ENCODE measurements around the gene RNF141.

RNF141 gene

DNA sequence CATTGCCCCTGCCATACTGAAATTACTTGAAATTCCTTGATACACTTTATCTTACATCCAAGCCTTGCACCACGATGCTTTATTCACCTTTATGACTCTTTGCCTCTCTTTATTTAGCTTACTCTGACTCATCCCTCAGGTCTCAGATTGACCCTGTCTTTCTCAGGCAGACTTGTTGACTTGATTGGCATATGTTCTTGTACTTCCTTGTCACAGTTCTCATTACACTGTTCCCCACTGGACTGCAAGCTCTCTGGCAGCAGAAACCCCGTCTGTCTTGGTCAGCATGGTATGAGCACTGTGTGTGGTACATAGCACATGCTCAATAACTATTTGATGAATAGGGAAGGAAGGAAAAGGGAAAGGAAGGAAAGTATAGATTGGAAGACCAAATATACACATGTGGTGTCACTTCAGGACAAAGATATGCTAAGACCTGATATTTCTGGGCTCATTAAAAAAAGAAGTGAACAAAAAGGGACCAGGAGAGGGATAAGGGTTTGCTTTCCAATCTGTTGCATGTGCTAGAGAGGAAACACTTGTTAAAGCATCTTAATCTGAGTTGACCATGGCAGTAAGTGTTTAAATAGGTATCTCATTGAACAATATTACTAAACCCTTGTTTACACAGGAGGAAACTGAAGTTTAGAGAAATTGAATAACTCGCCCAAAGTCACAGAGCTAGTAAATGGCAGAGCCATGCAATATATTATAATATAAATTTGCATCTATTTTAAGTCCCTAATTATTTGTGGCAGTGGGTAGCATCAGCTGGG lies 20.2 kb upstream of the RNF141 start:
- DNase-seq (ENCODE audit: low spot score) = no peak

DNA sequence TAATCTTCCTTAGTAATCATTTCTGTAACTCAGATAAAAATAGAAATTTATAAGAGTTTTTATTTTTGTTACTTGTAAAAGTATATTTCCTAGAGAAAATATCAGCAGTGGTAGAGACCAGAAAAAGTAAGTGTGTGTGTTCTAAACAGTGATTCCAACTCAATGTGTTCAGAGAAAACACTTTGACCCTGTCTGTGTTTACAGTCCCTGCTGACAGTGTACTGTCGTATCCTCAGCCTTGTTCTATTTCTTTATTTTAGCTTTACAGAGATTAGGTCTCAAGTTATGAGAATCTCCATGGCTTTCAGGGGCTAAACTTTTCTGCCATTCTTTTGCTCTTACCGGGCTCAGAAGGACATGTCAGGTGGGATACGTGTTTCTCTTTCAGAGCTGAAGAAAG lies 17.3 kb upstream of the RNF141 start:
- no peak for DNase-seq (ENCODE audit: low spot score)

DNA sequence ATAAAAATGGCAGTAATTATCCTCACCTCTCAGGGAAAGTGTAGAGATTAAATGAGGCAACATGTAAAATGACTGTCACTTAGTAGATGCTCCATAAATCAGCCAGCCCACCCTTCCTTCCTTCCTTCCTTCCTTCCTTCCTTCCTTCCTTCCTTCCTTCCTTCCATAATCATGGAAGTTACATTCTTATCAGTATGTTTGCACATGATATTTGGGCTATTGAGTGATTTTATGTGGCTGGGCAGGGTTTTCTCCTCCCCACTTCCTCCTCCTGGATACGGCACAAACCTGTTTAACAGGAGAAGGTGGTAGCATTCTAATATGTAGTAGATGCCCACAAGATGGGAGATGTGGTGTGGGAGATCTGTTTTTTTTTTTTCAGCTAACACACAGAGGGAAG lies 15.6 kb upstream of the RNF141 start:
- no peak for DNase-seq (ENCODE audit: low spot score)

DNA sequence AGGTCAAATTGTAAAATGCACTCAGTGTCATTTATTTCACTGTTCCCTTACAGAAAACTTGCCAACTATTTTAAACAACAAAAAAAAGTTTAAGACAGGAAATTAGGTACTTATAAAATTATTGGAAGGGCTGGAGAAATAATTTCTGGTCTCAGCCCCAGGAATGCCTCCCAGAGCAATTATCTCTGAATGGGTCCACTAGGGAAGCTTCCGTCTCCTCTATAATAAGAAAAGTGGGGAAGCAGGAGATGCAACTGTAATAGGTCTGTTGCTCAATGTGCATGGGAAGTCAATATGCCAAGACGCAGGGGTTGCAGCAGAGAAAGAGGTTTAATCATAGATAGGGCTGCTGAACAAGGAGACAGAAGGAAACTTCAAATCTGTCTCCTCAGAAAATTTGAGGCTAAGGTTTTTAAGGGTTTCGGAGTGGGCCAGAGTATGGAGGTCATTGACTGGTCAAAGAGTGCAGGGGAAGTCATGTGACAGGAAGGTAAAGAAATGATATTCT lies 10.9 kb upstream of the RNF141 start:
- no peak for DNase-seq (ENCODE audit: low spot score)

DNA sequence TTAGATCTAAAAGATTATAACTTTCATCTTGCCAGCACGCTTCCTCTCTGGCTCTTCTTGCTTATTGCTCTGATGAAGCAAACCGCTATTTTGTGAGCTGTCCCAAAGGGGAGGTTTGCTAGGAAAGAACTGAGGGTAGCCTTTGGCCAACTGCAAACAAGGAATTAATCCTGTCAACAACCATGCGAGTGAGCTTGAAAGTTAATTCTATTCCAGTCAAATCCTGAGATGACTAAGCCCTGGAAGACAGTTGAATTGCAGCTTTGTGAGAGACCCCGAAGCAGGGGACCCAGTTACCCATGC lies 10.3 kb upstream of the RNF141 start:
- DNase-seq (ENCODE audit: low spot score) = no peak

DNA sequence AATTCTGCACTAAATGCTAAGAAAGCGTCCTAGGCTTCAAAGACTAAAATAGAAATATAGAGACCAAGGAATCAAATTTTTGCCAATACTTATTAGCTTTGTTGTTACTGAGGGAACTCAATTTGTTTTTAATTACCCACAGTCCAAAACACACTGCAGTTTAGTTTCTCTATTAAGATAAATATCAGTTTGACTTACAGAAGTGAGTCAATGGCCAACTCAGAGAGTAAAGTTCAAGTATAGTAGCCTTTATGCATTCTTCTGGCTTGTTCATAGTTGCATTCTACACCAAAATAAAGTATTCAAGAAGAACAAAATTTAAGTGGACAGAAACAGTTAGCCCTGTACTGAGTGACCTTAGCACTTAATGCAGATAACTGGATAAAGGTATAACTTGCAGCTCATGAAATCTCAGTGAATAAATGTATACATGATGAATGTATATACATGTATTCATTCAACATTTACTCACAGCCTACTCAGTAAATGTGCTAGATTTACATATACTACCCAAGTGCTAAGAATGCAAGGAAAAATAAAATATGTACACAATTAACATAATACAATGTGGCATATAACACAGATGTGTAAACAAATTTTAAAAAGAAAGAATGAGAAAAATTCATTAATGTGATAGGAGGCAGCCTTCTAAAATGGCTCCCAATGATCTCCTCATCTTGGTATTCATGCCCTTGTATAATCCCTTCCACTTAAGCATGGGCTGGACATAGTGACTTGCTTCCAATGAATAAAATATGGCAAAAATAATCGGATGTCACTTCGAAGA lies 9.7 kb upstream of the RNF141 start:
- no peak for DNase-seq (ENCODE audit: low spot score)

DNA sequence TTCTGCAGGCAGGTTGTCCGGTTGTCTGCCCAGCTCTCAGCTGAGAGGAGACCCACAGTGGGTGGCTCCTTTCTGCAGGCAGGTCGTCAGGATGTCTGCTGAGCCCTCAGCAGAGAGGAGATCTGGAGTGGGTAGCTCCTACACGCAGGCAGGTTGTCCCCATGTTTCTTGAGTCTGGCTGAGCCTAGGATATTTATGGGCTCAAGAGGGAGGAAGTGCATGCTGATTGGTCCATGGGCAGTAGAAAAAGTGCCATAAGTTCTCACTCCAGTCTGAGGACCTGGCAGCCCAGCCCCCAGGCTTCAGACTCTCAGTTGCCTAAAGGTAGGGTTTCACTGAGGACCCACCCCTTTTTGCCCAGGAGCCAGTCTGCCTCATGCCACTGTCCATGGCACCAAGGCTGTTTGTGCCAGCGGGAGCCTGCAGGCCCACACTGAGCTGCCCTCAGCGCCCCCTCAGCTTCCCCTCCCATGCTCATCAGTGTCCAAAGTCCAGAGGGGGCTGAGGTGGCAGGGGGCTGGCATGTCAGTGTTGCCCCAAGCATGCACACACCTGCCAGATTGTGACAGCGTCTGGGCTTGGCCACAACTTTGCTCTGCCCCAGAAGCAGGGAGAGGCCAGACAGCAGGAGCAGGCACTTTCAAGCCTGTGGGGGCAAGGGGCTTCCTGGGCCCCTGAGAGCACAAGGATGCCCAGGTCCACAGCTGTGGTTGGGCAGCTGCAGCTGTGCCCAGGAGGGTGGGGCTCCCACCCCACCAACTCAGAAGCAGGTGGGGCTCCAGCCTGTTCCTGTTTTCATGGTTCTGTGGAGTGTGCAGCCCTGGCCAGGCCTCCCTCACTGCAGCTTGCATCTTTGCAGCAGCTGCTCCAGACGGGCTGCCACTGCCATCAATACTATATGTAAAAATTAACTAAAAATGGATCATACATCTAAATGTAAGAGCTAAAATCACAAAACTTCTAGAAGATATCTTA lies 3.8 kb upstream of the RNF141 start:
- DNase-seq (ENCODE audit: low spot score) = no peak

DNA sequence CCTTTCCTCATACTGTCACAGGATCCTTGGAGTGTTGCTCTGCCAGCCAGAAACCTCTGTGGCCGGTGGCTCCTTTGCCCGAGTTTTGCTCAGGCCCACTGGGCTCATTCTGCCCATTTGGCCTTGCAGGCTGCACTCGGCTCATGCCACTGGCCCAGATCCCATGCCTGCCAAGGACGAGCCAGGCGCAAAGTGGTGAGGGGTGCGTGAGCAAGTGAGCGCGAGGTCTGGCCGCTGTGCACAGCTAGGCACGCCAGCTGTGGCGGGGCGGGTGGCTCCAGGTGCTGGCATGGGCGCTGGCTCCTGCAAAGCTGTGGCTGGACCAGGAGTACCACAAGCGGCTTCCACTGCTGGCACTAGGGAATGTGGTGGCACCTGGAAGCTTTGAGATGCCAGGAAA lies 2.8 kb upstream of the RNF141 start:
- DNase-seq (ENCODE audit: low spot score) = no peak

DNA sequence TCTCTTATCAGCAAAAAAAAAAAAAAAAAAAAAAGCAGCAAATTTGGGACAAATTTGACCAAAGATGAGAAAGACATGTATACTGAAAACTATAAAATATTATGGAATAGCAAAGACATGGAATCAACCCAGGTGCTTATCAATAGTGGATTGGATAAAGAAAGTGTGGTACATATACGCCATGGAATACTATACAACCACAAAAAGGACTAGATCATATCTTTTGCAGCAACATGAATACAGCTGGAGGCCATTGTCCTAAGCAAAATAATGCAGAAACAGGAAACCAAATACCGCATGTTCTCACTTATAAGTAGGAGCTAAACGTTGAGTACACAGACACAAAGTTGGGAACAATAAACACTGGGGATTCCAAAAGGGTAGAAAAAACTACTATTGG lies 1.8 kb upstream of the RNF141 start:
- no peak for DNase-seq (ENCODE audit: low spot score)

DNA sequence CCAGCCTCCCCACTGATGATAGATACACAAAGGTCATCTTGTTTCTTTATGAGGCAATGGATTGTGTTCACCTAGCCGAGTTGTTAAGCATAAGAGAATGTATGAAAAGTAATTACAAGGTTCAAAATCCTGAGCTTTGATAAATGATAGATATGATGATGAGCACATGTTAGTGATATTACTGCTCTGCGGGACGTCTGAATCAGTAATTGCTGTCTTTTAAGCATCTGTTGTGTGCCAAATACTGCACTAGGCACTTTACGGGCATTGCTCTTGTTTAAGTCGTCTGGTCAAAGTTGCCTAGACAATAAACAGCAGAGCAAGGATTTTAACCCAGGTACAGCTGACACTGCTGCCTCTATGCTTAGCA lies 559 bp upstream of the RNF141 start:
- DNase-seq (ENCODE audit: low spot score) = no peak

DNA sequence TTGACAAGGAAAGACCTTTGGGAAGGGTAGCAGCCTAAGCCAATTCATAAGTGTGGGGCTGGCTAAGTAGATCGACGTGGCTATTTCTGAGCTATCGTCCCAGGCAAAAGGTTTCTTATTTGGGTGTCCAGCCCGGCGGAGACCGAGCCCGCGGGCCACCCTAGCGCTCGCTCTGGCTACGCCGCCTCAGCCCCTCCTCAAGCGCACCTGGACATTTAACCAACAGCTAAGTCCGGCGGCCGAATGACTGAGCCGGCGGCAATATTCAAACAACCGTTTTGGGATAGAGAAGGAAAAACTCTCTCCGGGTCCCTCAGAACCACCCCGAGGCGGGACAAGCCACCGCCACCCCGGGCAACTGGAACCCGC lies 457 bp downstream of the RNF141 start:
- peak; percentile 4 for DNase-seq (ENCODE audit: low spot score)

DNA sequence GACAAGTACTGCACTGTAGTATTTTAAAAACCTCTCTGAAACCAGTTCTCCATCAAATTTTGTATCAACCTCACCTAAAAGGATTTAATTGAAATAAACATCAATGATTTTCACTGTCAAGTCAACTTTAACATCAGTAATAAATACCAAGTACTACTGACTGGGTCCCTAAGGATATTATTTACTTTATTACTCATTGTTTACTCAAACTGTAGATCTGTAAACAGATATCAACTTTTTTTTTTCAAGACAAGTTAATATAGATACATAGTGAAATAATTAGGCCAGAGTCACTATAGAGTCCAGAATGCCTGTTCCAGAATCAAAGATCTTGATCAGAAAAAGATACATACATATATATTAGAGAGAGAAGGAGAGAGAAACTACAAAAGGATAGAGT lies 1.6 kb downstream of the RNF141 start:
- no peak for DNase-seq (ENCODE audit: low spot score)

DNA sequence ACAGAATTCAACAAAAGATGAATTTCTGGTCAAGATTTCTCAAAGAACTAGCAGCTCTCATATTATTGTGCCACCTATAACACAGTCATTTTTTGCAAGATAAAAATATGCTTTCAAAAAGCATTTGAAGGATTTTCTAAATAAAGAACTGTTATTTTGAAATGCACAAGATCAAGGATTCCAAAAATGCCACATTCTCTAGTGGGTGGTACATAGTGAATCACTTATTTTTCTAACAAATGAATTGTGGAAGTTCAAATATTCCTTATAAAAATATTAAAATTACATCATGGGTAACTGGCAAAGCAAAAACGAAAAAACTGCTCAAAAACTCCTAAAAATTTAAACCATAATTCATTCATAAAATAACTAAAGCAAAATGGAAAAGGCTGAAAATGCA lies 2.1 kb downstream of the RNF141 start:
- no peak for DNase-seq (ENCODE audit: low spot score)

DNA sequence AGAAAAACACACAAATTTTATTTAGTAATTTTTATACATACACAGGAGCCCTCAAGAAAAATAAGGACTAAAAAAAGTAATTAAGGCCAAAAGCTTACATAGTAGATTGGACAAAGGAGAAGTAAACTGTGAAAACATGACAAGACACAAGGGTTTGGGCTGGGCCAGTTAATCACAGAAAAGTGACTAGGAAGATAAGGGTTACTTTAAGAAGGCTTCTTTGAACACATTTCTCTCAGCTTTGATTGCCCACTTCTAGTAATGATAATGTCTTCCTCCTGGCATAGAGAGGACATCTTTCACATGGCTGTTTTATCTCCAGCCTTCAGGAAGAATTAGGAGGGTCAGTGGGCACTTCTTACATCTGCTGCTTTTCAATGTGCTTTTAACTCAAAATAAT lies 3.4 kb downstream of the RNF141 start:
- DNase-seq (ENCODE audit: low spot score) = no peak

DNA sequence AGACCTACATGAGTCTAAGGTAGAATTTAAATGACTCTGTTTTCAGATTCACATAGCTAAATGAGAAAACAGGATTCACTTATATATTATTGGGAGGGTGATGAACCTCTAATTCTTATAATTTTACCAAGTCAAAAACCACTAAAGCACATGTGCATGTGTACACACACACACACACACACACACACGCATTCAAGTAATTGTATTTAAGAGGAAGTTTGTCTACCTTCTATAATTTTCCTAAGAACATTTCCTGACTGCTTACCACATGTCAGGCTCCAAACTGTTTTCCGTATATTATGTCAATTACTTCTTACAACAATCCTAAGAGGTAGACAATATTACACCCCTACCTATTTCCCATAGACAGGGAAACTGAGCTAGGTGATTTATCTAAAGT lies 6.7 kb downstream of the RNF141 start:
- DNase-seq (ENCODE audit: low spot score) = no peak

DNA sequence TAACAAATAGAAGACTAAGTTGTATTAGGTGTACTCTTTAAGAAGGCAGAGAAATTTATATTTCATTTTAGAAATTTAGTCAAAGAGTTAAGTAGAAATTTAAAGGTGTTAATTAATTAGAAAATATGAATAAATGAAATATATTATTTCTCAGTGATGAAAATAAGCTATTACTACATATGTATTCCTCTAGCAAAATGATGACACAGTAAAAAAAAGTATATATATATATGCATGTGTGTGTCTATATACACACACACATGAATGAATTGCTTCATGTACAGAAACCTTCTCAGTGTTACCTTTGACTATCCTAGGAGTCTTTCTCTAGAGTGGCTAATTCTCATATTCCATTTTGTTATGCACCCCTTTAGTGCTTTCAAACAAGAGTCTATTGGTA lies 7.7 kb downstream of the RNF141 start:
- no peak for DNase-seq (ENCODE audit: low spot score)

DNA sequence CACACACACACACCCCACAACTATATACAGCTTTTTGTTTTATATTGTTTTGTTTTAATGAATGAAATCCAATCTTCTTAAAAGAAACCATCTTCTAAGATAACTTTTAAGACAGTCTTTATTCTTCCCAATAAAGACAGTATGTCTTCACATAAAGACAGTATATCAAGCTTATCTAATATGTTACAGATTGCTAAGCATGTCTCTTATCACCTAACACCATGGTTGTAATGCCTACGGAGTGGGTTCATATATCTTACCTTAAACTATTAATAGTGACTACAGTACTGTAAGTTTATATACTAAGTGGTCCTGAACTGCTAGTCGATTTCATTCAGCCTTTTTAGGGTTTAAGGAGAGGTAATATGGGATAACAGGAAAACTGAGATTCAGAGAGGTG lies 8.5 kb downstream of the RNF141 start:
- no peak for DNase-seq (ENCODE audit: low spot score)

DNA sequence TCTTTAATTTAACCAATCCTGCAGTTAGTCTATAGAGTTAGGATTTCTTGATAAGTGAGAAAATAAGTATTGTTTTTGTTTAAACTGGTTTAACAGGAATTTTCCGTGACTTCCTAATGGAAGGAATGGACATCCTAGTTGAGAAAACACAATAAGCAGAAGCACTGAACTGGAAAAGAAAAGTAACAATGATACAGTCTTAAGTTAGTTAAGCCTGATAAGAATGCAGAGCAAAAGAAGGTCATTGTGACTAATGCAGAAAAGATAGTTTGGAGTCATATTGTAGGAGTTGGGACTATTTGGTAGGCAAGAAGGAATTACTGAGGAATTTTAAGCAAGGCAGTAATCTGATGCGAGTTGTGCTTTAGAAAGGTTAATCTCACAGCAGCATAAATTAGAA lies 11.7 kb downstream of the RNF141 start:
- DNase-seq (ENCODE audit: low spot score) = no peak

DNA sequence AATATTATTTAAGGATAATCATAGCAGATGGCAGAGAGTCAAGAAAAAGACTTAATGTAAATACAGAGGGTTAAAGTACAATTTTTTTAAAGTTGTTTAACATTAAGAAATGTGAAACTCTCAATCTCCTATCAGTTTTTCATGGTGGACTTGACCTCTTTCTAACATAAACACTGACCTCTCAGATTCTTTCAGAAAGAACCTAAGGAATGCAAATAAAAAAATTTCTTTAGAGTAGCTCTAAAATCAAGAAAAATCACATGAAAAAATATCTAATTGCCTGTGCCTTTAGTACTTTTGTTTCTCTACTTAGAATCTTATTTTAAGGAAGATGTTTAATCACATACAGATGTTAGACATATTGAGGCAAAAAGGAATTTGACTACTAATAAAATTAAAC lies 12.9 kb downstream of the RNF141 start:
- DNase-seq (ENCODE audit: low spot score) = no peak

DNA sequence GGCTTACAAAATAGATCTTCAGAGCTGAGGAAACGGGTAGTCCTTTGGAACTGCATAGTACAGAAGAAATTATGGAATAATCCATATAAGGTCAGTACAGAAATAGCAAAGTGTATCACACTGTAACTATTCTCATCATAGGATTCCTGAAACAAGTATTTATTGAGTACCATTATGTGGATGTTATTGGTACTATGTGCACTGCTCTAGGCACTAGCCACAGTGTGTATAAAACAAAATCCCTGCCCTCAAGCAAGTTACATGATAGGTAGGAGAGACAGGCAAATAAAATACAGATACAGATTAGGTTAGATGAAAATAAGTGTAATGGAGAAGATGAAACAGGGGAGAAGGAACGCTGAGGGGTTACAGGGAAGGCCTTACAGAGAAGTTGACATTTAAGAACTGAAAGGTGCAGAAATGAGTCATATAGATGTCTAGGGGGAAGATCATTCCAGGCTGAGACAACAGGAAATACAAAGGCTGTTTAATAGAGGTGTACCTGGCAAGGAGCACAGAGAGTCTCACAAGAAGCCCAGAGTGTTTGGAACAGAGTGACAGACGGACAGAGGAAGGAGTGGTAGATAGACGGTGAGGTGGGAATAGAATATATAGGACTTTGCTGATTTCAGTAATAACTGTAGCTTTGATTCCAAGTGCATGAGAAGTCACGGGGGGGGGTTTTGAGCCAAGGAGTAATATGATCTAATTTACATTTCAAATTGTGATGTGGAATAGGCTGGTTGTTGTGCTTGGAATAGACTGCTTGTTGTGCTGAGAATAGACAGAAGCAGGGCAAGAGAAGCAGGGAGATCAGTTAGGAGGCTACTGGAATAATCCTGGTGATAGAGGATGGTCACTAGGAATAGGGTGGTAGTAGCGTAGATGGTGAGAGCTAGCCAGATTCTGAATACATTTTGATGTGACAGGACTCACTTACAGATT lies 13.7 kb downstream of the RNF141 start:
- DNase-seq (ENCODE audit: low spot score) = peak; percentile 5

DNA sequence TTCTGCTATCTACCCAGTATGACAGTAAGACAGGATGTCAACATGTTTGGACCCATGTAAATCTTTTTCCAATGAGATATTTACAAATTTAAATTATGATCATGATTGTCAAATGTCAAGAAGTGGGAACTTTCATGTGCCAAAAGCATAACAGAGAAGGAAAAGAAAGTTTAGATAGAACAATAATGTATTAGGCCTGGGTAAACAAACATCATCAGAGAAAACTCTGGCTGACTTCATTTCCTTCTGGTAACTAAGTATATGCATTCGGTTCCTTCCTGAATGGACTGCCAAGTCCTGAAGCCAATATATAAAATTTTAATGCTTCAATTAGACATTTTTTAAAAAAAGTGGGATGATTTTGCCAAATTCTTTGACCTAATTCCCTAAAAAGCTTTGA lies 16.5 kb downstream of the RNF141 start:
- DNase-seq (ENCODE audit: low spot score) = no peak

DNA sequence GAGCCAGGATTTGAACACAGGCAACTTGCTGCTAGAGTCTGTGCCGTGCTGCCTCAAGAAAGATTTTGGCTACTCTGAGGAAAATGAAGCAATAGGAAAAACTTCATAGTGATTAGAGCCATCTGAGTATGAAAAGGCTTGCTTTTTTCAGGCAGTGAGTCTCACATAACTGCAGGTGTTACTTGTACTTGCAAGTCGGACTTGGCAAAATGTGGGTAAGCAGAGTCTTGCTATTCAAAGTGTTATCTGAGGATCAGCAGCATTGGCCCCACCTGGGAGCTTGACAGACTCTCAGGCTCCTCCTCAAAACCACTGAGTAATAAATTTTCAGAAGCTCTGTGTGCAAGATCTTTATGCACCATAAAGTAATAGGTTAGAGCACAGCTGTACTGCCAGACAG lies 18.1 kb downstream of the RNF141 start:
- no peak for DNase-seq (ENCODE audit: low spot score)

All from CD4-positive, alpha-beta T cell treated with Interleukin-2 at 100 ng/mL for 4 hours (primary cell).